Neural crest cell (in vitro differentiated cells): Measurements from ENCODE around the gene SSBP2. TPM values are rescaled to one million over a fixed set of nuclear protein-coding genes. Genes with fewer than 3 reads are reported as not detected.
A peak's percentile ranks its signal among the peaks of the same experiment; 100 is the strongest.
"Not testable (repeated sequence)": the region's sequence is repeated elsewhere in the genome, so short reads cannot be mapped to it uniquely, and the experiment has no call there.

Experiments used
- DNase-seq: peaks from one replicate; pipeline ENCODE4 v3.0.0; 2021; ENCODE audit warnings: low read depth, mixed read lengths, low spot score
- H3K27ac Mint-ChIP-seq: one replicate; pipeline ENCODE4 v1.8.0; 2021; ENCODE audit warnings: mild to moderate bottlenecking, mixed read lengths; ENCODE audit not compliant: unreplicated experiment
- H3K27me3 Mint-ChIP-seq: 2 replicates; pipeline ENCODE4 v1.8.0; 2021; ENCODE audit warnings: low read depth, mild to moderate bottlenecking, mixed read lengths
- H3K36me3 Mint-ChIP-seq: 2 replicates; pipeline ENCODE4 v1.8.0; 2021; ENCODE audit warnings: low read depth, mild to moderate bottlenecking, mixed read lengths
- H3K4me1 Mint-ChIP-seq: 2 replicates; pipeline ENCODE4 v1.8.0; 2021; ENCODE audit warnings: mixed read lengths
- H3K4me3 Mint-ChIP-seq: one replicate; pipeline ENCODE4 v1.8.0; 2021; ENCODE audit warnings: mild to moderate bottlenecking, mixed read lengths
- H3K9me3 Mint-ChIP-seq: 2 replicates; pipeline ENCODE4 v1.8.0; 2021; ENCODE audit warnings: mixed read lengths
- CTCF ChIP-seq: fragments of 200-600 bp; sonication (generic); conservative IDR thresholded peaks from 2 replicates; pipeline ENCODE4 v1.5.0; 2021; ENCODE audit warnings: antibody characterized with exemption, mild to moderate bottlenecking
- total RNA-seq: library from RNA; stranded (reverse); gene quantifications from 2 replicates; pipeline ENCODE4 v1.2.1, GENCODE V29; 2021

SSBP2 gene
- total RNA-seq, 1 donor from 2014 or later = 81.7 TPM

- TF ChIP-seq CTCF = no peak
- peaks cover 4% of the 10 kb centered on the region for H3K9me3 Mint-ChIP-seq
- H3K27me3 Mint-ChIP-seq = no peaks in the 10 kb centered on the region
- peaks cover 36% of the 10 kb centered on the region for H3K4me1 Mint-ChIP-seq
- no peak for DNase-seq
- peaks cover 32% of the 10 kb centered on the region for H3K36me3 Mint-ChIP-seq
- H3K27ac Mint-ChIP-seq = no peak overlapping the region
- H3K4me3 Mint-ChIP-seq = no peak overlapping the region
These were observed 145.6 kb downstream of the SSBP2 start for GRCh38 chr5:81605299-81605698.

- Mint-ChIP-seq H3K4me1 (peaks cover 36% of the 10 kb centered on the region), H3K27me3 (no peaks in the 10 kb centered on the region)
- no peak for TF ChIP-seq CTCF
These were observed 146.7 kb downstream of the SSBP2 start for GRCh38 chr5:81604193-81604592.

GRCh38 chr5:81601919-81602318 lies 149.0 kb downstream of the SSBP2 start:
- no peak for TF ChIP-seq CTCF
- Mint-ChIP-seq H3K27me3 (no peaks in the 10 kb centered on the region), H3K4me3 (no peak overlapping the region), H3K27ac (no peak overlapping the region), H3K4me1 (peaks cover 36% of the 10 kb centered on the region), H3K36me3 (peaks cover 28% of the 10 kb centered on the region), H3K9me3 (peaks cover 7% of the 10 kb centered on the region)
- no peak for DNase-seq

More at GRCh38 chr5:81604193-81604592, 146.7 kb downstream of the SSBP2 start:
- Mint-ChIP-seq H3K36me3 (peaks cover 26% of the 10 kb centered on the region), H3K27ac (no peak overlapping the region), H3K4me3 (no peak overlapping the region), H3K9me3 (no peaks in the 10 kb centered on the region)
- no peak for DNase-seq

- Mint-ChIP-seq H3K9me3 (peaks cover 14% of the 10 kb centered on the region), H3K36me3 (peaks cover 44% of the 10 kb centered on the region)
- not testable (repeated sequence) for DNase-seq, H3K4me1 Mint-ChIP-seq, H3K4me3 Mint-ChIP-seq, H3K27ac Mint-ChIP-seq, H3K27me3 Mint-ChIP-seq
These were observed 158.8 kb downstream of the SSBP2 start for GRCh38 chr5:81592085-81592484.

GRCh38 chr5:81590498-81591384 lies 160.2 kb downstream of the SSBP2 start:
- H3K27ac Mint-ChIP-seq = peak overlapping the region; percentile 38
- no peak overlapping the region for H3K4me3 Mint-ChIP-seq
- TF ChIP-seq CTCF = no peak
- peaks cover 38% of the 10 kb centered on the region for H3K36me3 Mint-ChIP-seq
- no peaks in the 10 kb centered on the region for H3K27me3 Mint-ChIP-seq
- DNase-seq = no peak
- H3K9me3 Mint-ChIP-seq = peaks cover 12% of the 10 kb centered on the region
- H3K4me1 Mint-ChIP-seq = peaks cover 9% of the 10 kb centered on the region

- peaks cover 2% of the 10 kb centered on the region for H3K9me3 Mint-ChIP-seq
- no peak for TF ChIP-seq CTCF
- peaks cover 4% of the 10 kb centered on the region for H3K36me3 Mint-ChIP-seq
- no peaks in the 10 kb centered on the region for H3K27me3 Mint-ChIP-seq
- H3K4me1 Mint-ChIP-seq = peaks cover 16% of the 10 kb centered on the region
- H3K27ac Mint-ChIP-seq = peak overlapping the region; percentile 32
- H3K4me3 Mint-ChIP-seq = no peak overlapping the region
- DNase-seq = no peak
These were observed 171.5 kb downstream of the SSBP2 start for GRCh38 chr5:81579262-81579924.
